ENCODE results near the gene LCNL1.

LCNL1 gene

GRCh38 chr9:137007816-137008270, 25.1 kb downstream of the LCNL1 start:
- Mint-ChIP-seq H3K4me3 (no peak overlapping the region), H3K4me1 (ENCODE audit: low read depth) (peaks cover 9% of the 10 kb centered on the region), H3K27me3 (peaks cover 8% of the 10 kb centered on the region), H3K36me3 (ENCODE audit: low read depth) (peaks cover 51% of the 10 kb centered on the region), H3K9me3 (peaks cover 8% of the 10 kb centered on the region), H3K27ac (no peak overlapping the region)
- intact Hi-C loops (cut with micrococcal nuclease), result no loop called here

- Mint-ChIP-seq H3K4me1 (ENCODE audit: low read depth) (peaks cover 9% of the 10 kb centered on the region), H3K36me3 (ENCODE audit: low read depth) (peaks cover 53% of the 10 kb centered on the region), H3K4me3 (no peak overlapping the region), H3K27me3 (peaks cover 8% of the 10 kb centered on the region), H3K9me3 (peaks cover 8% of the 10 kb centered on the region), H3K27ac (no peak overlapping the region)
- intact Hi-C loops (cut with micrococcal nuclease), result no loop called here
These were observed 25.5 kb downstream of the LCNL1 start for GRCh38 chr9:137008312-137008711.

- peaks cover 9% of the 10 kb centered on the region for H3K4me1 Mint-ChIP-seq (ENCODE audit: low read depth)
- peaks cover 62% of the 10 kb centered on the region for H3K36me3 Mint-ChIP-seq (ENCODE audit: low read depth)
- peaks cover 8% of the 10 kb centered on the region for H3K9me3 Mint-ChIP-seq
- intact Hi-C loops (cut with micrococcal nuclease), result no loop called here
- H3K27ac Mint-ChIP-seq, result no peak overlapping the region
- H3K4me3 Mint-ChIP-seq, result no peak overlapping the region
- H3K27me3 Mint-ChIP-seq, result peaks cover 8% of the 10 kb centered on the region
These were observed 26.4 kb downstream of the LCNL1 start for GRCh38 chr9:137009217-137009616.

GRCh38 chr9:137009938-137010732, 27.3 kb downstream of the LCNL1 start:
- Mint-ChIP-seq H3K36me3 (ENCODE audit: low read depth) (peaks cover 72% of the 10 kb centered on the region), H3K27ac (no peak overlapping the region), H3K27me3 (peaks cover 8% of the 10 kb centered on the region), H3K4me3 (no peak overlapping the region), H3K9me3 (peaks cover under 1% of the 10 kb centered on the region), H3K4me1 (ENCODE audit: low read depth) (peaks cover 9% of the 10 kb centered on the region)
- intact Hi-C loops (cut with micrococcal nuclease), result no loop called here

DNA sequence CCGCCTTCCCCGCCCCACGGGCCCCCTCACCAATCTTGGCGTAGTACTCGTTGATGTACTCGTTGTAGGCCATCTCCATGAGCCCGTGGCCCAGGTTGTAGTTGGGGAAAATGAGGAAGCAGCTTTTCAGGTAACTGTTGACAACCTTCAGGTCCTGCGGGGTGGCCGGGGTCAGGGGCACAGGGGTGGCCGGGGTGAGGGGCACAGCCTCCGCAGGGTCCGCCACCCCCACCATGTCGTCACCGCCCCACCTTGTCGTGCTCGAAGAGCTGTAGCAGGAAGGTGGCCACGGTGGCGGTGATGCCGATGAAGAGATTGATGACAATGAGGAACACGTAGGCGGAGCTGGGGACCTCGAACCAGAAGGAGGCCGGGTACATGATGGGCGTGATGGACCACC, 28.4 kb downstream of the LCNL1 start:
- peaks cover 82% of the 10 kb centered on the region for H3K36me3 Mint-ChIP-seq (ENCODE audit: low read depth)
- intact Hi-C loops (cut with micrococcal nuclease), result no loop called here
- no peaks in the 10 kb centered on the region for H3K9me3 Mint-ChIP-seq
- no peak overlapping the region for H3K27ac Mint-ChIP-seq
- H3K4me3 Mint-ChIP-seq, result no peak overlapping the region
- peaks cover 6% of the 10 kb centered on the region for H3K4me1 Mint-ChIP-seq (ENCODE audit: low read depth)
- peaks cover 5% of the 10 kb centered on the region for H3K27me3 Mint-ChIP-seq

DNA sequence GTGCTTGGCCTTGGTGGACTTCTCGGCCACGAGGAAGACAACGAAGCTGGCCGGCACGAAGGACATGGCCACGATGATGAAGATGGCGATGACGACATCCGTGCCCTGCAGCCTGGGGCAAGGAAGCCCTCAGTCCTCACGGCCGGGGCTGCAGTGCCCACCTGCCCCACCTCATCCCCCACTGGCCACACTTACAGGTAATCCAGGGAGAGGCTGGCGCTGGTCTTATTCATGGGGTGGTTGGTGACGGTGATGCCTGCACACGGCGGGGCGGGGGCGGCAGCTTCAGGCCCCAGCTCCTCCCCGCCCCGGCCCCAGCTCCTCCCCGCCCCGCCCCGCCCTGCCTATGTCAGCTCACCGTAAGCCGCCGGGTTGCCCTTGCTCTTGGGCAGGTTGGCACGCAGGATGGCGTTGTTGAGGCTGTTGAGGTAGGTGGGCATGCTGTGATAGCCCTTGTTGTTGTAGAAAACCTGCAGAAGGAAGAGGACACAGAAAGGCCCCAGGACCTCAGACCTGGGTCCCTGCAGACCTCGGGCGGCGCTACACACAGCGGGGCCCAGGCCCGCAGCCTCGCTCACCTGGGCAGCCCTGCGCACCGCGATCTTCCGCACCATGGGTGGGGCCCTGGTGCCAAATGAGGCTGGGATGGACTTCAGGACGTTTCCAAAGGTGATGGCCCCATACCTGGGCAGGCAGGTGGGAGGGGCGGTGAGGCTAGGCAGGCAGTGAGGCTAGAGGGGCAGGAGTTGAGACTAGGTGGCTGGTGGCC, 29.3 kb downstream of the LCNL1 start:
- Mint-ChIP-seq H3K27me3 (no peaks in the 10 kb centered on the region), H3K4me1 (ENCODE audit: low read depth) (no peaks in the 10 kb centered on the region), H3K9me3 (no peaks in the 10 kb centered on the region), H3K4me3 (no peak overlapping the region), H3K27ac (no peak overlapping the region), H3K36me3 (ENCODE audit: low read depth) (peaks cover 91% of the 10 kb centered on the region)
- intact Hi-C loops (cut with micrococcal nuclease), result no loop called here

DNA sequence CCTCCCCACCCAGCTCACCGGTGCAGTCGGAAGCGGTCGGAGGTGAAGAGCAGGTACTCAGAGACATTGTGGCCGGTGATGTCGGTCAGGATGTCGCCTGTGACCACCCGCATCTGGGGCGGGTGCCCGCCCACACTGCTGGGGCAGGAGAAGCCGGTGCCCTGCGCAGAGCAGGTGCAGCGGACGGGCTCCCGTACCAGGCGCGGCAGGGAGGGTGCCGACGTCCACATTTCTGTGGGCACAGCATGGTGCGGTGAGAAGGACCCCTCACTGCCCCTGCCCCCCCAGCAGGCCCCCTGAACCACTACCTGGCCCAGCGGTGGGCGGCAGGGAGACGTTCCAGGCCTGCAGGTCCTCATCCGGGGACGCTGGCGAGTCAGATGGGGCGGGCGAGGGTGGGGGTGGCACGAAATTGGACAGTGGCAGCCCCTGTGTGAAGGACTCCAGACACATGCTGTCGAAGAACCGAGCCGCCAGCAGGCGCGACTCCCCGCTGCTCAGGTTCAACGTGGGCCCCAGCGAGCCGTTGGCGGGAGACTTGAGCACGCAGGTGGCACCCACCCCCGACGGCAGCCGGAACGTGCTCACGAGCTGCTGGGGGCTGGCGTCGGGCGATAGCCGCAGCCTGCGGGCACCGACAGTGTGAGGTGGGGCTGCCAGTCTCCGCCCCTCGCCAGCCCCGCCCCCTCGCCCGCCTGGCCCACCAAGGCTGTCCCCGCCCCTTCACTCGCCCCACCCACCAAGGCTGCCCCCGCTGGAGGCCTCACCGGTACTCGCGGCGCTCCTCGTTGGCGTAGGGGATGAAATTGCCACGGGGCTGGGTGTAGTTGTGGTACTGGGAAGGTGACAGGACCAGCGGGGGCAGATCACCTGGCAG, 30.1 kb downstream of the LCNL1 start:
- intact Hi-C loops (cut with micrococcal nuclease), result no loop called here

GRCh38 chr9:137013571-137013940, 30.8 kb downstream of the LCNL1 start:
- Mint-ChIP-seq H3K27me3 (no peaks in the 10 kb centered on the region), H3K4me1 (ENCODE audit: low read depth) (peaks cover 2% of the 10 kb centered on the region), H3K4me3 (no peak overlapping the region), H3K27ac (no peak overlapping the region), H3K9me3 (no peaks in the 10 kb centered on the region), H3K36me3 (ENCODE audit: low read depth) (peaks cover 97% of the 10 kb centered on the region)
- intact Hi-C loops (cut with micrococcal nuclease), result no loop called here

More for the DNA sequence above, 30.1 kb downstream of the LCNL1 start:
- Mint-ChIP-seq H3K36me3 (ENCODE audit: low read depth) (peaks cover 97% of the 10 kb centered on the region), H3K4me3 (no peak overlapping the region), H3K27me3 (no peaks in the 10 kb centered on the region), H3K9me3 (no peaks in the 10 kb centered on the region), H3K4me1 (ENCODE audit: low read depth) (no peaks in the 10 kb centered on the region), H3K27ac (no peak overlapping the region)

- H3K4me3 Mint-ChIP-seq, result no peak overlapping the region
- no peak overlapping the region for H3K27ac Mint-ChIP-seq
- peaks cover 5% of the 10 kb centered on the region for H3K4me1 Mint-ChIP-seq (ENCODE audit: low read depth)
- peaks cover 98% of the 10 kb centered on the region for H3K36me3 Mint-ChIP-seq (ENCODE audit: low read depth)
- H3K27me3 Mint-ChIP-seq, result no peaks in the 10 kb centered on the region
- no peaks in the 10 kb centered on the region for H3K9me3 Mint-ChIP-seq
- intact Hi-C loops (cut with micrococcal nuclease), result no loop called here
These were observed 31.4 kb downstream of the LCNL1 start for GRCh38 chr9:137014166-137014565.

DNA sequence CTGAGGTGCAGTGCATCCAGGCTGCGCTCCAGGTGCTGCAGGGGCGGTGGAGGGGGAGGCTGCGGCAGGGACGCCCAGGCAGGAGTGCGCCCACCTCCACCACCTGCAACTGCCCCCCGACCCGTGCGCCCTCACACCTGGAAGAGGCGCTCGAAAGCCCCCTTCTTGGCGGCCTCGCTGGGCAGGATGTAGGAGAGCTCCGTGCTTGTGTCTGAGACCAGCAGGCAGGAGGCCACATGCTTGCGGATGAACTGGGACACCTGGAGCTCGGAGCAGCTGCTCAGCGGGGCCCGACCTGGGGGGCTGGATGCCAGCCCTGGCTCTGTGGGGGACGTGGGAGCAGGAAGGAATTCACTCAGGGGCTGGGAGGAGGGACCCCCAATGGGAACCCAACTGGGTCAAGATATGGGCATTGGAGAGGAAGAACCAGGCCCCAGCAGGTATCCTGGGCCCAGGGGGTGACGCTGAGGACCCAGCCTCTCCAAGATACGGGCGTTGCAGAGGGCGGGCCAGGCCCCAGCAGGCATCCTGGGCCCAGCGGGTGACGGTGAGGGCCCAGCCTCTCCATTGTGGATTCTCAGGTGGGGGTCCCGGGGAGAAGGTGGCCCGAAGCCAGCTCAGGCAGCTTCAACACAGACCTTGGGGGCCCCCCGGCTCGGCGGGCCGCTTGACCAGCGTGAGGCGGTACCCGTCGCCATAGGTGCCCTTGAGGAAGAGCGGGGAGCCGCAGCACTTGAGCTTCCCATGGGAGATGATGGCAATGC, 32.2 kb downstream of the LCNL1 start:
- H3K27me3 Mint-ChIP-seq, result no peaks in the 10 kb centered on the region
- no peak overlapping the region for H3K4me3 Mint-ChIP-seq
- intact Hi-C loops (cut with micrococcal nuclease), result no loop called here
- peaks cover 92% of the 10 kb centered on the region for H3K36me3 Mint-ChIP-seq (ENCODE audit: low read depth)
- H3K9me3 Mint-ChIP-seq, result no peaks in the 10 kb centered on the region
- peaks cover 5% of the 10 kb centered on the region for H3K4me1 Mint-ChIP-seq (ENCODE audit: low read depth)
- H3K27ac Mint-ChIP-seq, result no peak overlapping the region

- Mint-ChIP-seq H3K4me3 (no peak overlapping the region), H3K4me1 (ENCODE audit: low read depth) (peaks cover 5% of the 10 kb centered on the region), H3K27ac (no peak overlapping the region), H3K27me3 (no peaks in the 10 kb centered on the region), H3K9me3 (no peaks in the 10 kb centered on the region), H3K36me3 (ENCODE audit: low read depth) (peaks cover 91% of the 10 kb centered on the region)
- intact Hi-C loops (cut with micrococcal nuclease), result no loop called here
These were observed 32.7 kb downstream of the LCNL1 start for GRCh38 chr9:137015540-137015930.

DNA sequence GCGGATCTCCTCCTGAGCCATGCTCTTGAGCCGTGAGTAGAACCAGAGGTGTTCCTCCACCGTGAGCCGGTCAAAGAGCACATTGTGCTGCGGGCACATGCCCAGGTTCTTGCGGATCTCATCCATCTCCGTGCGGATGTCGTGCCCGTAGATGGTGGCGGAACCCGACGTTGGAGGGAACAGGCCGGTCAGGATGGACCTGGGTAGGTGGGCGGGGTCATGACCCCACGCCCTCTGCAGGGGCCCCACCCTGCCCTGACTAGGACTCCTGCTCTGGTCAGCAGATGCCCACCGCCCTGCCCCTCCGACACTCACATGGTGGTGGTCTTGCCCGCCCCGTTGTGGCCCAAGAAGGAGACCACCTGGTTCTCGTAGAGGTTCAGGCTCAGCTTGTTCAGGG, 33.2 kb downstream of the LCNL1 start:
- intact Hi-C loops (cut with micrococcal nuclease), result no loop called here
- Mint-ChIP-seq H3K4me1 (ENCODE audit: low read depth) (peaks cover 5% of the 10 kb centered on the region), H3K27ac (no peak overlapping the region), H3K4me3 (no peak overlapping the region), H3K27me3 (no peaks in the 10 kb centered on the region), H3K9me3 (no peaks in the 10 kb centered on the region), H3K36me3 (ENCODE audit: low read depth) (peaks cover 90% of the 10 kb centered on the region)

DNA sequence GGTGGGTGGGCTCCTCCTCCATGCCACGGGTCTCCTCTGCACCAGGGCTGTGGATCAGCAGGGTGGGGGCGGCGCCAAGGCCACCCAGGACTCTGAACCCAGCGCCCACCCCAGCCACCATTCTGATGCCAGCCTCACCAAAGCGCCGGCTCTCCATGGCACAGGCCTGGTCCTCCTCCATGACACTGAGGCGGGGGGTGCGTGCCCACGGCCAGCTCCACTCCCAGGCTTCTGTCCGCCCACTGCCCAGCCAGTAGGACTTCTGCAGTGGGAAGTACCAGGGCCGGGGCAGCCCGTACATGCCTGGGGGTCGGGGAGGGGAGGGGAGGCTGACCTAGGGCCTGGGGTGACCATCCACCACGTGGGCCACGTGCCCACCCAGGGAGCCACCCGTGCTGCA, 33.6 kb downstream of the LCNL1 start:
- intact Hi-C loops (cut with micrococcal nuclease), result no loop called here

More for the DNA sequence above, 33.6 kb downstream of the LCNL1 start:
- no peak overlapping the region for H3K27ac Mint-ChIP-seq
- no peaks in the 10 kb centered on the region for H3K9me3 Mint-ChIP-seq
- H3K4me3 Mint-ChIP-seq, result no peak overlapping the region
- no peaks in the 10 kb centered on the region for H3K27me3 Mint-ChIP-seq
- H3K4me1 Mint-ChIP-seq (ENCODE audit: low read depth), result peaks cover 5% of the 10 kb centered on the region
- peaks cover 89% of the 10 kb centered on the region for H3K36me3 Mint-ChIP-seq (ENCODE audit: low read depth)
